Coronary artery (tissue), 2 donors: ENCODE results near the gene FAM171A1.

Source experiments
- DNase-seq: peaks from one replicate; pipeline ENCODE4 v3.0.0-alpha.2; 2017; ENCODE audit warnings: low spot score
- H3K27ac ChIP-seq, 2 donors: fragments of 200-600 bp; sonication (generic); one replicate each; pipeline ENCODE4 v1.5.1; 2016 to 2019
- H3K4me3 ChIP-seq: fragments of 200-600 bp; sonication (generic); 2 replicates; pipeline ENCODE4 v1.5.1; 2016; ENCODE audit warnings: mild to moderate bottlenecking, moderate library complexity
- CTCF ChIP-seq: fragments of 200-600 bp; sonication (generic); IDR thresholded peaks from one replicate; pipeline ENCODE4 v1.5.1; 2019; ENCODE audit warnings: antibody characterized with exemption

The FAM171A1 gene

GRCh38 chr10:15387021-15387420 lies 15.9 kb upstream of the FAM171A1 start:
- no peak for TF ChIP-seq CTCF
- Histone ChIP-seq H3K27ac (no peak overlapping the region), H3K4me3 (no peak overlapping the region)
- DNase-seq = no peak

- no peak overlapping the region for H3K27ac ChIP-seq
- TF ChIP-seq CTCF = no peak
- DNase-seq = no peak
- H3K4me3 ChIP-seq = no peak overlapping the region
Observed at GRCh38 chr10:15385552-15386455, 14.7 kb upstream of the FAM171A1 start.

DNA sequence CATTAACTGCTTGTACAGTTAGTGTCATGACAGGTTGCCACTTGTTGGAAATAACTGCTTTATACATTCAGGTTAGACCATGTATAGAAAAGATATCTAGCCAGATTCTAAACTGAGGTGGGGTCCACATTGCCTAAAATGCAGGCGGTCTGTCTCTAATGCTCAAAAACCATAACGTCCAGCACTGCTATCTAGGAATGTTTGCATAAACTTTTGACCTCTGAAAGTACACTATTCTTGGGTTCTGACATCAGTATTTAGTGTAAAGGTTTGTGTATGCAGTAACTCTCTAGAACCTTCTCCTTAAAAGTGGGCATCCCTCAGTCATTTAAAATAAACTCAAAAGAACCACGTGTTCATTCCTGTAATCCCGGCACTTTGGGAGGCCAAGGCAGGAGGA lies 10.3 kb upstream of the FAM171A1 start:
- H3K27ac ChIP-seq = no peak overlapping the region
- H3K4me3 ChIP-seq = no peak overlapping the region
- DNase-seq = no peak
- TF ChIP-seq CTCF = no peak

DNA sequence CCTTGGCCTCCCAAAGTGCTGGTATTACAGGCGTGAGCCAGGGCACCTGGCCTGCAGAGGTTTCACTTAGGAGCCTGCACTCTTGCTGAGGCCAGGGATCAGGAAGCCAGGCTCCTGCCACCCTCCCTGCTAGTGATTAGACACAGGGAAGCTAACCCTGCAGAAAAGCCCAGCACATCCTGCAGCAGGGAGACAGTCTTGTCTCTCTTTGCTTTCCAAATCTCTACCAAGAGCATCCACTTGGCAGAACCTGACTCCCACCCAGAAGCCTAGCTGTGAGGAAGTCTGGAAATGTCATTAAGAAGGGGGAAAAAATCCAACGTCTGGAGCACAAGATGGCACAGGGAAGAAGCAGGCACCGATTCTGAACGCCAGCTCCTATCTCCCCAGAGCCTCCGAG lies 8.0 kb upstream of the FAM171A1 start:
- no peak overlapping the region for H3K4me3 ChIP-seq
- DNase-seq = no peak
- TF ChIP-seq CTCF = no peak
- no peak overlapping the region for H3K27ac ChIP-seq

GRCh38 chr10:15378569-15378968 lies 7.5 kb upstream of the FAM171A1 start:
- TF ChIP-seq CTCF = no peak
- no peak overlapping the region for H3K27ac ChIP-seq
- no peak for DNase-seq
- no peak overlapping the region for H3K4me3 ChIP-seq

DNA sequence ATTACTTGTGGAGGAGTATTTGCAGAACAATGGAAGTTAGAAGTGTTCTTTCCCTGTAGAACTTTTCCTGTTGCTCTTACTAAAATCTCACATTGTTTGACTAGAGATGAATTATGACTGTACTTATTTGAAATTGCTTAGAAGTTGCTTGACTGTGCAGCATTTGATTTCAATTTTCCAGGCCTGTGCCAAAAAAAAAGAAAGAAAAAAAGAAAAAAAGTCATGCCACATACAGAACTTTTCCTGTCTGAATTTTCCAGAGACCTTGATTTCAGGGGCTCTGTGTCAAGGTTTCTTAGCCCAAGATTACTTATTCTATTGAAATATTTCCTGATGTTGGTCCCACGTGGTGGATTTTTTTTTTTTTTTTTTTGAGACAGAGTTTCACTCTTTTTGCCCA lies 3.5 kb upstream of the FAM171A1 start:
- Histone ChIP-seq H3K27ac (no peak overlapping the region), H3K4me3 (no peak overlapping the region)
- TF ChIP-seq CTCF = no peak
- DNase-seq = no peak

DNA sequence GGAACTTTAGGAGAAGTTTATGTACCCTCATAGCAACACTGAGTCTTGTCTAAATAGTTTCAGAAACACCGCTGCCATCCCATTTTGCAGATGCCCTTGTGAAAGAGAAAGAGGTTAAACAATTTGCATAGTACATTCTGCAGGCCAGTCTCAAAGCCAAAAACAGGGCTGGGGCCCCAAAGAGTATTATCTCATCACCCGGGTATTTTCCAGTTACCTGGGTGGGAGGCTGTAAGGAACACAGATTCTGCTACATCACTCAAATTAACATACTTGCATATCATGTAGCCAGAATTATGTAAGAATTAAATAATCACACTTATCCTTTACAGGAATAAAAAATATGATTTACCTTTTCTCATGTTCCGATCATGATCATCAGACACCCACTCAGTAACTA lies 3.1 kb upstream of the FAM171A1 start:
- Histone ChIP-seq H3K27ac (no peak overlapping the region), H3K4me3 (no peak overlapping the region)
- no peak for TF ChIP-seq CTCF
- DNase-seq = no peak
